Activated CD8-positive, alpha-beta T cell treated with anti-CD3 and anti-CD28 coated beads for 36 hours (primary cell): ENCODE measurements around the gene TSPAN5. TPM values are rescaled to one million over a fixed set of nuclear protein-coding genes. Genes with fewer than 3 reads are reported as not detected.

Source experiments
- ATAC-seq: fragments of 200-7000 bp; cut with Tn5 transposase; one replicate; pipeline ENCODE4 v1.10.0; 2021; ENCODE audit warnings: mild to moderate bottlenecking, moderate library complexity
- CTCF ChIA-PET: fragments of 350-600 bp; sonication (Branson Sonifier 250); formaldehyde crosslinking; loops from one replicate; lab custom pipeline; 2021; ENCODE audit warnings: antibody characterized with exemption; lab: Charles Lee
- POLR2A ChIA-PET: fragments of 350-600 bp; sonication (Branson Sonifier 250); formaldehyde crosslinking; loops from one replicate; lab custom pipeline; 2021; ENCODE audit warnings: antibody characterized with exemption; lab: Charles Lee
- DNase-seq: peaks from one replicate; pipeline ENCODE4 v3.0.0-alpha.2; 2020
- H3K27ac Mint-ChIP-seq: one replicate; pipeline ENCODE4 v1.8.0; 2021; ENCODE audit warnings: mild to moderate bottlenecking, mixed read lengths
- H3K27me3 Mint-ChIP-seq: one replicate; pipeline ENCODE4 v1.8.0; 2021; ENCODE audit warnings: mixed read lengths
- H3K36me3 Mint-ChIP-seq: one replicate; pipeline ENCODE4 v1.8.0; 2021; ENCODE audit warnings: low read depth, mixed read lengths
- H3K4me1 Mint-ChIP-seq: one replicate; pipeline ENCODE4 v1.8.0; 2021; ENCODE audit warnings: low read depth, mixed read lengths
- H3K4me3 Mint-ChIP-seq: one replicate; pipeline ENCODE4 v1.8.0; 2021; ENCODE audit warnings: mild to moderate bottlenecking, moderate library complexity, mixed read lengths
- H3K9me3 Mint-ChIP-seq: one replicate; pipeline ENCODE4 v1.8.0; 2021; ENCODE audit warnings: mixed read lengths
- intact Hi-C: fragments of 100-400 bp; cut with micrococcal nuclease; formaldehyde crosslinking; loops from one replicate; pipeline ENCODE4 v1.10.0; 2022
- total RNA-seq, 2 experiments: library from RNA; stranded (reverse); gene quantifications; one replicate each; pipeline ENCODE4 v1.2.3, GENCODE V29; 2021
- TF ChIP-seq, protein P1 (sequence below): fragments of 200-600 bp; IDR thresholded peaks from one replicate; pipeline ENCODE4 v1.8.0; 2022; ENCODE audit warnings: antibody characterized with exemption, mild to moderate bottlenecking

Gene TSPAN5
- total RNA-seq, 2 experiments from 2014 or later, result 18.5 to 21.9 TPM

GRCh38 chr4:98670186-98670585 is 11.8 kb upstream of the TSPAN5 start:
- H3K4me3 Mint-ChIP-seq, result no peak overlapping the region
- POLR2A ChIA-PET, result no interaction called here
- H3K36me3 Mint-ChIP-seq, result no peaks in the 10 kb centered on the region
- no peak overlapping the region for H3K27ac Mint-ChIP-seq
- peaks cover under 1% of the 10 kb centered on the region for H3K9me3 Mint-ChIP-seq
- peaks cover 12% of the 10 kb centered on the region for H3K4me1 Mint-ChIP-seq
- ATAC-seq (no peak), DNase-seq (no peak)
- CTCF ChIA-PET, result no interaction called here
- intact Hi-C loops, result no loop called here
- TF ChIP-seq, protein P1, sequence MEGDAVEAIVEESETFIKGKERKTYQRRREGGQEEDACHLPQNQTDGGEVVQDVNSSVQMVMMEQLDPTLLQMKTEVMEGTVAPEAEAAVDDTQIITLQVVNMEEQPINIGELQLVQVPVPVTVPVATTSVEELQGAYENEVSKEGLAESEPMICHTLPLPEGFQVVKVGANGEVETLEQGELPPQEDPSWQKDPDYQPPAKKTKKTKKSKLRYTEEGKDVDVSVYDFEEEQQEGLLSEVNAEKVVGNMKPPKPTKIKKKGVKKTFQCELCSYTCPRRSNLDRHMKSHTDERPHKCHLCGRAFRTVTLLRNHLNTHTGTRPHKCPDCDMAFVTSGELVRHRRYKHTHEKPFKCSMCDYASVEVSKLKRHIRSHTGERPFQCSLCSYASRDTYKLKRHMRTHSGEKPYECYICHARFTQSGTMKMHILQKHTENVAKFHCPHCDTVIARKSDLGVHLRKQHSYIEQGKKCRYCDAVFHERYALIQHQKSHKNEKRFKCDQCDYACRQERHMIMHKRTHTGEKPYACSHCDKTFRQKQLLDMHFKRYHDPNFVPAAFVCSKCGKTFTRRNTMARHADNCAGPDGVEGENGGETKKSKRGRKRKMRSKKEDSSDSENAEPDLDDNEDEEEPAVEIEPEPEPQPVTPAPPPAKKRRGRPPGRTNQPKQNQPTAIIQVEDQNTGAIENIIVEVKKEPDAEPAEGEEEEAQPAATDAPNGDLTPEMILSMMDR, result no peak
- H3K27me3 Mint-ChIP-seq, result no peaks in the 10 kb centered on the region

DNA sequence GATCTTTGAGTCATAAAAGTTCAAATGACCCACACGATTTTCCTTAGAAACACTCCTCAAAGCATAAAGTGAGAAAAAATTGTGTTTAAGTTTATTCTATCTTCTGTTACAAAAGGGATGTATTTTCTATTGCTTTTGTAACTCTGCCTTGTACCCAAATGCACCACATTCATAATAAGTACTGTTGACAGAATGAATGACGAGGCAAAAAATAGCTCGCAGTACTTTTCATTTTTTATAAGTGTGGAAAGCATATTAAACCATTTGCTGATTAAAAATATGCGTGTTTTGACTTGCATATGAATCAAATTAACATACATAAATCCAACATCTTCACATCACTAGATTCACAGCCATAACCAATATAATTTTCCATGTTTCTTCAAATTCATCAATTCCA is 11.2 kb upstream of the TSPAN5 start:
- ATAC-seq, result no peak
- TF ChIP-seq, protein P1, result no peak
- H3K27me3 Mint-ChIP-seq, result no peaks in the 10 kb centered on the region
- H3K9me3 Mint-ChIP-seq, result peaks cover 2% of the 10 kb centered on the region
- peaks cover 16% of the 10 kb centered on the region for H3K4me1 Mint-ChIP-seq
- intact Hi-C loops, result no loop called here
- POLR2A ChIA-PET, result no interaction called here
- DNase-seq, result no peak
- CTCF ChIA-PET, result no interaction called here
- H3K4me3 Mint-ChIP-seq, result no peak overlapping the region
- no peak overlapping the region for H3K27ac Mint-ChIP-seq
- no peaks in the 10 kb centered on the region for H3K36me3 Mint-ChIP-seq

DNA sequence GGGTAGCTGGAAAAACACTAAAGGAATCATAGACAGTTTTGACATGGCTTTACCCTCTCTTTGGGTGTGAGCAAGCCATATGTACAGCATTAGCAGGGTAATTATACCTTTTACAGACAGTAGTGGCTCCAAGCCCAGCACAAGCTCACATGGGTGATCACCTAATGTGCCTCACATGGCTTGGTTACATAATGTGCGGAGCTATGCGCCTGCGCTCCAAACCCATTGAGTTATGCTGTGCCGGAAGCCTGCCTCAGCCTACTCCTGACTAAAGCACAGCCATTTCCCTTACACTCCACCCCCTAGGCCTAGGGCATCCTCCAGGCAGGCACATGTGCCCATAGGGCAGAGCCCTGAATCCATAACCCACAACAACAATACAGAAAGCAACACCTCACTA is 6.5 kb upstream of the TSPAN5 start:
- Mint-ChIP-seq H3K9me3 (peaks cover 2% of the 10 kb centered on the region), H3K36me3 (no peaks in the 10 kb centered on the region), H3K4me3 (no peak overlapping the region), H3K27ac (peak overlapping the region; percentile 15), H3K4me1 (peaks cover 42% of the 10 kb centered on the region), H3K27me3 (no peaks in the 10 kb centered on the region)
- ChIA-PET CTCF (interaction anchor here (3.2 kb wide), 1 partner anchor 23 kb away, joined by 10 read pairs; no protein-coding TSS in a partner anchor), POLR2A (no interaction called here)
- no peak for ATAC-seq
- intact Hi-C loops, result loop anchor here (5.0 kb wide), 3 partner anchors 63 to 262 kb away; partner anchors contain the start of gene EIF4E
- TF ChIP-seq, protein P1, result no peak
- no peak for DNase-seq

DNA sequence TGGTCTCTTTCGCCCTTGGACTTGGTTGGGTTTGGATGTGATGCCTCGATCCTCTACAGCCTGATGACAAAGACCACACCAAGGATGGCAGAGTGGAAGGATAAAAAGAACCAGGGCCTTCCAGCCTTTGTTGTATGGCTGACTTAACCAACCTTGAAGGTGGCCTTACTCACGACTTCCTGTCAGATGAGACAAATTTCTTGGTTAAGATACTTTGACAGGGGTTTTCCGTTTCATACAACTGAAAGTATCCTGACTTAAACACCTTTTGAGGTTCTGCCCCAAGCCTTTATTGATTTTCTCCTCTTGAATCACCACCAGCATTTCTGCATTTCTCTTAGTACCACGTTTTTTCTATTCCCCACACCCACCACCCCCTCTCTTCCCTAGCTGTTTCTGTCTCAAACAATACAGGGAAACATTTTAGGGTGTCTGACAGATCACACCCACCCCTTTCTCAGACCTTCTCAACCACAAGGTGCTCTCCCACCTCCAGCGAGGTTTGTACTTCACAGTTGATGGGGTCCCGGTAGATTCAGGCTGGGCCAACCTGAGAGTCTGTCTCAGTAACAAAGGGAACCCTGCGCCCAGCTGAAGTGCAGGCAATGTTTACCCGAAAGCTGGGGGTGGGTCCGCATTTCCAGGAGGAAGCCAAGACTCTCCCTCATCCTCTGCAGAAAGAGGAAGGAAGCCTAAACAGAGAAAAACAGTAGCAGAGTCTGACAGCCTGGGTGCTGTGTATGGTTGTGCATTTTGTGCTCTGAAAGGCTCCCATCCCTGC is 5.0 kb upstream of the TSPAN5 start:
- POLR2A ChIA-PET, result interaction anchor here (0.5 to 1.4 kb wide), 10 partner anchors 21 to 266 kb away, joined by 3 to 5 read pairs (median 4); partner anchors contain the start of gene EIF4E
- peak overlapping the region; percentile 61 for H3K4me3 Mint-ChIP-seq
- H3K27ac Mint-ChIP-seq, result peak overlapping the region; percentile 95
- H3K27me3 Mint-ChIP-seq, result no peaks in the 10 kb centered on the region
- H3K9me3 Mint-ChIP-seq, result peaks cover 2% of the 10 kb centered on the region
- TF ChIP-seq, protein P1, result no peak
- ATAC-seq, result peak; percentile 72
- intact Hi-C loops, result loop anchor here (1.0 to 5.0 kb wide), 4 partner anchors 61 to 264 kb away; partner anchors contain the start of gene EIF4E
- no peaks in the 10 kb centered on the region for H3K36me3 Mint-ChIP-seq
- CTCF ChIA-PET, result interaction anchor here (0.9 to 3.2 kb wide), 5 partner anchors 15 to 331 kb away, joined by 3 to 10 read pairs (median 4); partner anchors contain the start of gene METAP1
- peak; percentile 90 for DNase-seq
- H3K4me1 Mint-ChIP-seq, result peaks cover 54% of the 10 kb centered on the region
